Parathyroid adenoma (tissue), 2 donors: ENCODE data around the gene ORC4.

Source experiments
- H2AFZ ChIP-seq: fragments of 300-600 bp; sonication (generic); one replicate; pipeline ENCODE4 v1.7.0; 2017; ENCODE audit warnings: antibody characterized with exemption, mild to moderate bottlenecking
- H3K27ac ChIP-seq: fragments of 300-600 bp; sonication (generic); one replicate; pipeline ENCODE4 v1.7.0; 2017
- H3K27me3 ChIP-seq: fragments of 300-600 bp; sonication (generic); one replicate; pipeline ENCODE4 v1.7.0; 2017; ENCODE audit warnings: low read length; ENCODE audit not compliant: control insufficient read depth, insufficient read depth
- H3K36me3 ChIP-seq: fragments of 300-600 bp; sonication (generic); one replicate; pipeline ENCODE4 v1.7.0; 2017; ENCODE audit warnings: low read length; ENCODE audit not compliant: control insufficient read depth, insufficient read depth
- H3K4me1 ChIP-seq: fragments of 300-600 bp; sonication (generic); one replicate; pipeline ENCODE4 v1.7.0; 2017; ENCODE audit warnings: control low read depth
- H3K4me2 ChIP-seq: fragments of 300-600 bp; sonication (generic); one replicate; pipeline ENCODE4 v1.7.0; 2017; ENCODE audit warnings: low read length
- H3K4me3 ChIP-seq: fragments of 300-600 bp; sonication (generic); one replicate; pipeline ENCODE4 v1.7.0; 2017; ENCODE audit warnings: low read depth, low read length
- H3K79me2 ChIP-seq: fragments of 300-600 bp; sonication (generic); one replicate; pipeline ENCODE4 v1.7.0; 2017; ENCODE audit warnings: control low read depth
- H3K9ac ChIP-seq: fragments of 300-600 bp; sonication (generic); one replicate; pipeline ENCODE4 v1.7.0; 2017; ENCODE audit warnings: mild to moderate bottlenecking
- H3K9me3 ChIP-seq: fragments of 300-600 bp; sonication (generic); one replicate; pipeline ENCODE4 v1.7.0; 2017; ENCODE audit warnings: low read length; ENCODE audit not compliant: control insufficient read depth
- TF ChIP-seq, protein P1 (sequence below): fragments of 300-600 bp; sonication (generic); IDR thresholded peaks from one replicate; pipeline ENCODE4 v1.7.0; 2017; ENCODE audit warnings: antibody characterized with exemption, mild to moderate bottlenecking
- donor health status: primary hyperparathyroidism.

Gene ORC4

DNA sequence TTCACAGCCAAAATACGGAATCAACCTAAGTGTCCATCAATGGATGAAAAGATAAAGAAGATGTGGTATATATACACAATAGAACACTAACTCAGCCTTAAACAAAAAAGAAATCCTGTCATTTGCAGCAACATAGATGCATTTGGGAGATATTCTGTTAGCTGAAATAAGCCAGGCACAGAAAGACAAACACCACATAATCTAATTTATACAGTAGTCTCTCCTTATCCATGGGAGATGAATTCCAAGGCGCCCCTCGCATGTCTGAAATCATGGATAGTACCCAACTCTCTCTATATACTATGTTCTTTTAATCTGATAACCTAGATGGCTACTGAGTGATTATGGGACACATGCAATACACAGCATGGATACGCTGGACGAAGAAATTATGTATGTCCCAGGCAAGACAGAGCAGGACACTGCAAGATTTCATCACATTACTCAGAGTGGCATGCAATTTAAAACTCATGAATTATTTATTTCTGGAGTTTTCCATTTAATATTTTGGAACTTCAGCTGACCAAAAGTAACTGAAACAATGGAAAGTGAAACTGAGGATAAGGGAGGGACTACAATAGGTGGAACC is 39.5 kb downstream of the ORC4 start:
- H3K27me3 ChIP-seq = no peaks in the 10 kb centered on the region
- H3K36me3 ChIP-seq = no peaks in the 10 kb centered on the region
- no peak overlapping the region for H2AFZ ChIP-seq
- no peak overlapping the region for H3K4me2 ChIP-seq
- no peak overlapping the region for H3K9ac ChIP-seq
- peaks cover 46% of the 10 kb centered on the region for H3K79me2 ChIP-seq
- TF ChIP-seq, protein P1, sequence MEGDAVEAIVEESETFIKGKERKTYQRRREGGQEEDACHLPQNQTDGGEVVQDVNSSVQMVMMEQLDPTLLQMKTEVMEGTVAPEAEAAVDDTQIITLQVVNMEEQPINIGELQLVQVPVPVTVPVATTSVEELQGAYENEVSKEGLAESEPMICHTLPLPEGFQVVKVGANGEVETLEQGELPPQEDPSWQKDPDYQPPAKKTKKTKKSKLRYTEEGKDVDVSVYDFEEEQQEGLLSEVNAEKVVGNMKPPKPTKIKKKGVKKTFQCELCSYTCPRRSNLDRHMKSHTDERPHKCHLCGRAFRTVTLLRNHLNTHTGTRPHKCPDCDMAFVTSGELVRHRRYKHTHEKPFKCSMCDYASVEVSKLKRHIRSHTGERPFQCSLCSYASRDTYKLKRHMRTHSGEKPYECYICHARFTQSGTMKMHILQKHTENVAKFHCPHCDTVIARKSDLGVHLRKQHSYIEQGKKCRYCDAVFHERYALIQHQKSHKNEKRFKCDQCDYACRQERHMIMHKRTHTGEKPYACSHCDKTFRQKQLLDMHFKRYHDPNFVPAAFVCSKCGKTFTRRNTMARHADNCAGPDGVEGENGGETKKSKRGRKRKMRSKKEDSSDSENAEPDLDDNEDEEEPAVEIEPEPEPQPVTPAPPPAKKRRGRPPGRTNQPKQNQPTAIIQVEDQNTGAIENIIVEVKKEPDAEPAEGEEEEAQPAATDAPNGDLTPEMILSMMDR = no peak
- no peaks in the 10 kb centered on the region for H3K4me1 ChIP-seq
- H3K4me3 ChIP-seq = no peak overlapping the region
- H3K27ac ChIP-seq = no peak overlapping the region
- no peaks in the 10 kb centered on the region for H3K9me3 ChIP-seq

DNA sequence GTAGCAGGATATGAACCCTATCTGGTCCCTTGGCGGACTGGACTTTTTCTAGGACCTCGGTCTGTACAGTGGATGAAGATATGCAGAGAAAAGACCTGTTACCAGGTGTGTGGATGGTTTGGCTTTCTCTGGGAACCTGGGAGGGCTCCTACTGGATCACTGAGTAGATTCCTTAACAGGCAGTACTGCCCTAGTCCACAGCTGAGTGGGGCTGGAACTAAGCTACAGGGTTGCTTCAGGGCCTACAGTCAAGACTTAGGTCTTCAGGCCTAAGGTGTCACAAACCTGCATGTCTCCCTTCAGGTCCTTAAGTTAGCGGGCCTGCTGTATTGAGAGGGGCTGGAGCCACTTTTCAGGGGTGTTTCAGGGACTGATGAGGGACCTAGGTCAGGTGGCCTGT is 42.9 kb downstream of the ORC4 start:
- H3K4me2 ChIP-seq = no peak overlapping the region
- H3K36me3 ChIP-seq = no peaks in the 10 kb centered on the region
- H3K27ac ChIP-seq = no peak overlapping the region
- TF ChIP-seq, protein P1 = no peak
- no peaks in the 10 kb centered on the region for H3K4me1 ChIP-seq
- peaks cover 24% of the 10 kb centered on the region for H3K79me2 ChIP-seq
- H3K9me3 ChIP-seq = no peaks in the 10 kb centered on the region
- H2AFZ ChIP-seq = no peak overlapping the region
- no peak overlapping the region for H3K9ac ChIP-seq
- H3K27me3 ChIP-seq = no peaks in the 10 kb centered on the region
- no peak overlapping the region for H3K4me3 ChIP-seq

DNA sequence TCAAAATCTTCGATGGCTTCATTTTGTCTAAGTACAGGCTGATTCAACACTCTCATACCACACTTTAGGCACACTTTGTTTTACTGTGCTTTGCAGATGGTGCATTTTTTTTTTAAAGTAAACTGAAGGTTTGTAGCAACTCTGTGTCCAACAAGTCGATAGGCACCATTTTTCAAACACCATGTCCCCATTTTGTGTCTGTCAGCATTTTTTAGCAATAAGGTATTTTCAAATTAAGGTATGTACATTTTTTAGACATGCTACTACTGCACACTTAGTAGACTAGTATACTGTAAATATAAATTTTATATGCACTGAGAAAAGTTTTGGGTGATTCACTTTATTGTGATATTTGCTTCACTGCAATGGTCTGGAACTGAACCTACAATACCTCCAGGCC is 44.4 kb downstream of the ORC4 start:
- peaks cover 21% of the 10 kb centered on the region for H3K79me2 ChIP-seq
- H3K36me3 ChIP-seq = no peaks in the 10 kb centered on the region
- no peak overlapping the region for H3K4me2 ChIP-seq
- H3K9ac ChIP-seq = no peak overlapping the region
- H3K9me3 ChIP-seq = no peaks in the 10 kb centered on the region
- TF ChIP-seq, protein P1 = no peak
- H3K27me3 ChIP-seq = no peaks in the 10 kb centered on the region
- H3K4me1 ChIP-seq = no peaks in the 10 kb centered on the region
- no peak overlapping the region for H3K4me3 ChIP-seq
- no peak overlapping the region for H3K27ac ChIP-seq
- H2AFZ ChIP-seq = no peak overlapping the region

DNA sequence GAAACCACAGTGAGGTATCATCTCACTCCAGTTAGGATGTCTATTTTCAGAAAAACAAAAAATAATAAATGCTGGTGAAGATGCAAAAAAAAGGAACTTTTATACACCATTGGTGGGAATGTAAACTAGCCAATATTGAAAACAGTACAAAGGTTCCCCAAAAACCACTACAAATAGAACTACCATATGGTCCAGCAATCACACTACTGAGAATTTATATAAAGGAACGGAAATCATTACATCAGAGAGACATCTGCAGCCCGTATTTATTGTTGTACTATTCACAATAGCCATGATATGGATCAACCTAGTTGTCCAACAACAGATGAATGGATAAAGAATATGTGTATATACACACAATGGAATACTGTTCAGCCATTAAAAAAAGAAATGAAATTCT is 52.0 kb downstream of the ORC4 start:
- no peaks in the 10 kb centered on the region for H3K4me1 ChIP-seq

DNA sequence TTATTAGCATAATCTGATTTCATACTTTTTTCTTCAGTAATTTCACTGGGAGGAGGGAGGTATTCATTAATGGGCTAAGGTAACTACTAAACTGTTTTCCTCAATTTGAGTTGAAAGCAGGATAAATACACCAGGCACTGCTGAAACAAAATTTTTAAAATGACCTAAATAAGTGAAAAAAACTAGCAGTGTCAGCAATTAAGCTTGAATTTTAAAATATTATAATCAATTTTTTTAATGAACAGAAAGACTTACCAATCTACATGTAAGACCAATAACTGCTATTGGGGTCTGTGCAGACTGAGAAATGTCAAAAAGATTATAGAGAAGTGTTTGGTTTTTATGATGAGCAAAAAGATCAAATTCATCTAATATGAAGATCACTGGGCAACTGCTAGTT is 68.4 kb downstream of the ORC4 start:
- H3K27ac ChIP-seq = no peak overlapping the region
- no peak overlapping the region for H2AFZ ChIP-seq
- no peak overlapping the region for H3K4me2 ChIP-seq
- no peaks in the 10 kb centered on the region for H3K4me1 ChIP-seq
- H3K9me3 ChIP-seq = no peaks in the 10 kb centered on the region
- H3K79me2 ChIP-seq = no peaks in the 10 kb centered on the region
- TF ChIP-seq, protein P1 = no peak
- no peaks in the 10 kb centered on the region for H3K36me3 ChIP-seq
- H3K9ac ChIP-seq = no peak overlapping the region
- H3K27me3 ChIP-seq = no peaks in the 10 kb centered on the region
- no peak overlapping the region for H3K4me3 ChIP-seq

More for the DNA sequence above, 52.0 kb downstream of the ORC4 start:
- no peak overlapping the region for H3K4me2 ChIP-seq
- no peak overlapping the region for H2AFZ ChIP-seq
- H3K36me3 ChIP-seq = no peaks in the 10 kb centered on the region
- H3K9ac ChIP-seq = no peak overlapping the region
- TF ChIP-seq, protein P1 = no peak
- peaks cover 10% of the 10 kb centered on the region for H3K79me2 ChIP-seq
- H3K27me3 ChIP-seq = no peaks in the 10 kb centered on the region
- H3K27ac ChIP-seq = no peak overlapping the region
- H3K4me3 ChIP-seq = no peak overlapping the region
- peaks cover 4% of the 10 kb centered on the region for H3K9me3 ChIP-seq
